ENCODE data around the gene C2orf15. TPM values are rescaled to one million over a fixed set of nuclear protein-coding genes. Genes with fewer than 3 reads are reported as not detected.
"Not testable (repeated sequence)": the region's sequence is repeated elsewhere in the genome, so short reads cannot be mapped to it uniquely, and the experiment has no call there.

The C2orf15 gene
- total RNA-seq, 6 experiments from 2014 or later: 0.24 to 1.4 (median 0.44) TPM

DNA sequence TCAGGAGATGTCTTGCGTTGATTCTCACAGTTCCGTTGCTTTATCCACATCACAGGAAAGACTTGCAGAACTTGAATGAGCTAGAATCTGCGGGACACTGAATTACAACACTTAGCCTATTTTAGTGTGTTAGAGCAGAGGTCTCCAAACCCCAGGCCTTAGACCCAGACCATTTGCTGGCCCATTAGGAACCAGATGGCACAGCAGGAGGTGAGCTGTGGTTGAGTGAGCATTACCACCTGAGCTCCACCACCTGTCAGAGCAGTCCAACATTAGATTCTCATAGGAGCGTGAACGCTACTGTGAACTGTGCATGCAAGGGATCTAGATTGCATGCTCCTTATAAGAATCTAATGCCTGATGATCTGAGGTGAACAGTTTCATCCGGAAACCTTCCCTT, 43.3 kb downstream of the C2orf15 start:
- intact Hi-C loops (cut with DNase I): no loop called here
- Histone ChIP-seq H3K27me3 (no peaks in the 10 kb centered on the region), H3K36me3 (peaks cover 0 to under 1% (median 0%) of the 10 kb centered on the region in 4 donors), H3K9me3 (no peaks in the 10 kb centered on the region), H3K4me3 (no peak overlapping the region), H3K27ac (no peak overlapping the region), H3K4me1 (peaks cover 0 to 25% (median 7%) of the 10 kb centered on the region in 4 donors)
- no peak for TF ChIP-seq POLR2A (IDR thresholded peaks at IDR 0.05)
- TF ChIP-seq, protein P1, sequence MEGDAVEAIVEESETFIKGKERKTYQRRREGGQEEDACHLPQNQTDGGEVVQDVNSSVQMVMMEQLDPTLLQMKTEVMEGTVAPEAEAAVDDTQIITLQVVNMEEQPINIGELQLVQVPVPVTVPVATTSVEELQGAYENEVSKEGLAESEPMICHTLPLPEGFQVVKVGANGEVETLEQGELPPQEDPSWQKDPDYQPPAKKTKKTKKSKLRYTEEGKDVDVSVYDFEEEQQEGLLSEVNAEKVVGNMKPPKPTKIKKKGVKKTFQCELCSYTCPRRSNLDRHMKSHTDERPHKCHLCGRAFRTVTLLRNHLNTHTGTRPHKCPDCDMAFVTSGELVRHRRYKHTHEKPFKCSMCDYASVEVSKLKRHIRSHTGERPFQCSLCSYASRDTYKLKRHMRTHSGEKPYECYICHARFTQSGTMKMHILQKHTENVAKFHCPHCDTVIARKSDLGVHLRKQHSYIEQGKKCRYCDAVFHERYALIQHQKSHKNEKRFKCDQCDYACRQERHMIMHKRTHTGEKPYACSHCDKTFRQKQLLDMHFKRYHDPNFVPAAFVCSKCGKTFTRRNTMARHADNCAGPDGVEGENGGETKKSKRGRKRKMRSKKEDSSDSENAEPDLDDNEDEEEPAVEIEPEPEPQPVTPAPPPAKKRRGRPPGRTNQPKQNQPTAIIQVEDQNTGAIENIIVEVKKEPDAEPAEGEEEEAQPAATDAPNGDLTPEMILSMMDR (IDR thresholded peaks at IDR 0.05): no peak
- 80% methylated on average over 5 of the region's 6 CpGs for WGBS (ENCODE audit: insufficient coverage, low coverage, low lambda C conversion rate, missing lambda C conversion rate)
- ATAC-seq: no peak
- DNase-seq: no peak

DNA sequence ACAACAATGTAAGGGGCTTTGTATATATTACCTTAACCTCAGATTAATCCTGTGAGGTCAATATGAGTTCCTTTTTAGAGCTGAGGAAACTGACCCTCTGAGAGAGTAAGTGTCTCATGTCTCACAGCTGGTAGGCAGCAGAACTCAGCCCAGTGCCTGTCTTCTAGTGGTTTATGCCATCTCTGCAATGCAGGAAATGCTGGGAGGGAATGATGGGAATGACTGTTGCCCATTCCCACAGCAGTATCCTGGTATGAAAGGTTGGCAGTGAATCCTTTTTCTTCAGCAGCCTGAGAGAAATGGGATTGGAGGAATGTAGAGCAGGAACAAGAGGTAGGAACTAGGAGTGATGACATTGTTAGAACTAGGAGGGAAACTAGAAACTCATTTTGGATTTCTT, 45.5 kb downstream of the C2orf15 start:
- H3K27me3 ChIP-seq: no peaks in the 10 kb centered on the region
- intact Hi-C loops (cut with DNase I): no loop called here
- no peak overlapping the region for H3K27ac ChIP-seq
- no peak overlapping the region for H3K4me3 ChIP-seq
- no peaks in the 10 kb centered on the region for H3K9me3 ChIP-seq
- peaks cover 0 to 13% (median 4%) of the 10 kb centered on the region in 4 donors for H3K4me1 ChIP-seq
- ATAC-seq (no peak), DNase-seq (no peak)
- TF ChIP-seq, protein P1 (IDR thresholded peaks at IDR 0.05): no peak
- TF ChIP-seq POLR2A (IDR thresholded peaks at IDR 0.05): no peak
- peaks cover 0 to 4% (median 0%) of the 10 kb centered on the region in 4 donors for H3K36me3 ChIP-seq

DNA sequence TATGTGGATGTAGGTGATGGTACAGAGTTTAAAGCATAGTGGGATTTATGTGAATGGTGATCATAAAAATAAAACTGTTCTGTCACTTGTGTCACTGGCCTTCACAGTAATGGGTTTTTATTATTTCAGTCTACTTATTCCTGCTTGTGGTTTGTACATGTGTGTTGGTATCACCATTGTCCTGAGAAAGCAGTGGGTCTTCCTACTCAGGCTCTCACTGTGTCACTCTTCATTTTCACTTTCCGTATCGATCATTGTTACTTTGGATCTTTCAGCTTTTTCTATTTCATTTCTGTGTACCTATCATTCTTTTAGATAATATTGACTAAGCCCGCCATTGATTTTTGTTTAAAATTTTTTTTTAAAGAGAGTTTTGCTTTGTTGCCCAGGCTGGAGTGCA, 46.9 kb downstream of the C2orf15 start:
- H3K36me3 ChIP-seq: peaks cover 0 to 4% (median 0%) of the 10 kb centered on the region in 4 donors

DNA sequence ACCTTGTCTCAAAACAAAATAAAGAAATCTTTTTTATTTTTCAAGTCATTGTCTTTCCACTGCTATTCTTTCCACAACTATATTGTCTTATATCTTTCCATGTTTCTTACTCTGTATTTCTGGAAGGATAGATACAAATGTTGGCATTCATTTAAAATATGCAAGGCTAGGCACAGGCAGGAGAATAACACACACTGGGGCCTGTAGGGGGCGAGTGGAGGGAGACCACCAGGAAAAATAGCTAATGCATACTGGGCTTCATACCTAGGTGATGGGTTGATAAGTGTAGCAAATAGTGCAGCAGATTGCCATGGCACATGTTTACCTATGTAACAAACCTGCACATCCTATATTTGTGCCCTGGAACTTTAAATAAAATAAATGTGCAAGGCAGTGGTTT, 49.0 kb downstream of the C2orf15 start:
- intact Hi-C loops (cut with DNase I): no loop called here

More for the DNA sequence above, 46.9 kb downstream of the C2orf15 start:
- no peak overlapping the region for H3K4me3 ChIP-seq
- H3K4me1 ChIP-seq: no peaks in the 10 kb centered on the region
- no peak for TF ChIP-seq POLR2A (IDR thresholded peaks at IDR 0.05)
- TF ChIP-seq, protein P1 (IDR thresholded peaks at IDR 0.05): no peak
- intact Hi-C loops (cut with DNase I): no loop called here
- WGBS (ENCODE audit: insufficient coverage, low coverage, low lambda C conversion rate, missing lambda C conversion rate): 79% methylated on average over 2 of the region's 3 CpGs
- no peaks in the 10 kb centered on the region for H3K9me3 ChIP-seq
- no peaks in the 10 kb centered on the region for H3K27me3 ChIP-seq
- no peak overlapping the region for H3K27ac ChIP-seq
- DNase-seq (no peak), ATAC-seq (no peak)

DNA sequence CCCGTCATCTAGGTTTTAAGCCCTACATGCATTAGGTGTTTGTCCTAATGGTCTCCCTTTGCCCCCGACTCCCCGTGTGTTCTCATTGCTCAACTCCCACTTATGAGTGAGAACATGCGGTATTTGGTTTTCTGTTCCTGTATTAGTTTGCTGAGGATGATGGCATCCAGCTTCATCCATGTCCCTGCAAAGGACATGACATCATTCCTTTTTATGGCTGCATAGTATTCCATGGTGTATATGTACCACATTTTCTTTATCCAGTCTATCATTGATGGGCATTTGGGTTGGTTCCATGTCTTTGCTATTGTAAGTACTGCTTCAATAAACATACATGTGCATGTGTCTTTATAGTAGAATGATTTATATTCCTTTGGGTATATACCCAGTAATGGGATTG, 50.9 kb downstream of the C2orf15 start:
- H3K27ac ChIP-seq; H3K4me3 ChIP-seq; H3K27me3 ChIP-seq; DNase-seq; intact Hi-C loops (cut with DNase I); H3K4me1 ChIP-seq; H3K9me3 ChIP-seq; ATAC-seq: not testable (repeated sequence)
- 90% methylated on average over 4 of the region's 4 CpGs for WGBS (ENCODE audit: insufficient coverage, low coverage, low lambda C conversion rate, missing lambda C conversion rate)
- peaks cover 0 to 32% (median 16%) of the 10 kb centered on the region in 4 donors for H3K36me3 ChIP-seq

More for the DNA sequence above, 49.0 kb downstream of the C2orf15 start:
- Histone ChIP-seq H3K9me3 (no peaks in the 10 kb centered on the region), H3K27me3 (no peaks in the 10 kb centered on the region), H3K27ac (no peak overlapping the region), H3K4me3 (no peak overlapping the region), H3K4me1 (no peaks in the 10 kb centered on the region), H3K36me3 (peaks cover 0 to 15% (median 7%) of the 10 kb centered on the region in 4 donors)
- ATAC-seq (no peak), DNase-seq (no peak)
- 100% methylated on average over 1 of the region's 1 CpG for WGBS (ENCODE audit: insufficient coverage, low coverage, low lambda C conversion rate, missing lambda C conversion rate)
- TF ChIP-seq POLR2A (IDR thresholded peaks at IDR 0.05): no peak
- TF ChIP-seq, protein P1 (IDR thresholded peaks at IDR 0.05): no peak
